Measurements from ENCODE around the gene TFDP2.

DNA sequence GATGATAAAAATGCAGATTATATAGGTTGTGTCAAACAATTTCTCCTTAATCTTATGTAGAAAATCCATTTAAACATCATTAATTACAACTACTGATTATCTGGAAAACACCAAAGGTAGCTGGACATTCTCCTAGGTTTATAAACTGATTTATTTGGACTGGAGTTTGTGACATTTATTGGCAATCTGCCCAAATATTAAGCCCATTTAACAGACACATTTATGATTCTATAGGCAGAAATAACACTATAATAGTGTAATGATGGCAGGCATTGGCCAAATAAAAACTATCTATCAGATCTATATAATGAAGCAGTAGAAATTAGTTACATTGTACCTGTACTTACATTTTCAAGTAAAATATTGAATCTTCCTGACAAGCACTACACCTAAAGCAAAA, 117.8 kb downstream of the TFDP2 start:
- TF ChIP-seq, protein P1, sequence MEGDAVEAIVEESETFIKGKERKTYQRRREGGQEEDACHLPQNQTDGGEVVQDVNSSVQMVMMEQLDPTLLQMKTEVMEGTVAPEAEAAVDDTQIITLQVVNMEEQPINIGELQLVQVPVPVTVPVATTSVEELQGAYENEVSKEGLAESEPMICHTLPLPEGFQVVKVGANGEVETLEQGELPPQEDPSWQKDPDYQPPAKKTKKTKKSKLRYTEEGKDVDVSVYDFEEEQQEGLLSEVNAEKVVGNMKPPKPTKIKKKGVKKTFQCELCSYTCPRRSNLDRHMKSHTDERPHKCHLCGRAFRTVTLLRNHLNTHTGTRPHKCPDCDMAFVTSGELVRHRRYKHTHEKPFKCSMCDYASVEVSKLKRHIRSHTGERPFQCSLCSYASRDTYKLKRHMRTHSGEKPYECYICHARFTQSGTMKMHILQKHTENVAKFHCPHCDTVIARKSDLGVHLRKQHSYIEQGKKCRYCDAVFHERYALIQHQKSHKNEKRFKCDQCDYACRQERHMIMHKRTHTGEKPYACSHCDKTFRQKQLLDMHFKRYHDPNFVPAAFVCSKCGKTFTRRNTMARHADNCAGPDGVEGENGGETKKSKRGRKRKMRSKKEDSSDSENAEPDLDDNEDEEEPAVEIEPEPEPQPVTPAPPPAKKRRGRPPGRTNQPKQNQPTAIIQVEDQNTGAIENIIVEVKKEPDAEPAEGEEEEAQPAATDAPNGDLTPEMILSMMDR (conservative IDR thresholded peaks at IDR 0.05; ENCODE audit: low read length) = no peak
- no peak for TF ChIP-seq EZH2phosphoT487 (IDR thresholded peaks at IDR 0.05; ENCODE audit: borderline replicate concordance)

Data from Loucy (cell line).